ENCODE measurements around the gene CACNB4. TPM values are rescaled to one million over a fixed set of nuclear protein-coding genes. Genes with fewer than 3 reads are reported as not detected.
A peak's percentile ranks its signal among the peaks of the same experiment; 100 is the strongest.

CACNB4 gene
- 3.4 and 3.6 TPM in 2 replicates for total RNA-seq
- long read RNA-seq, partial matches to known transcripts, result 2 of 5 reads
- long read RNA-seq, other reads (novel, unspliced or antisense), result 3 of 5 reads

DNA sequence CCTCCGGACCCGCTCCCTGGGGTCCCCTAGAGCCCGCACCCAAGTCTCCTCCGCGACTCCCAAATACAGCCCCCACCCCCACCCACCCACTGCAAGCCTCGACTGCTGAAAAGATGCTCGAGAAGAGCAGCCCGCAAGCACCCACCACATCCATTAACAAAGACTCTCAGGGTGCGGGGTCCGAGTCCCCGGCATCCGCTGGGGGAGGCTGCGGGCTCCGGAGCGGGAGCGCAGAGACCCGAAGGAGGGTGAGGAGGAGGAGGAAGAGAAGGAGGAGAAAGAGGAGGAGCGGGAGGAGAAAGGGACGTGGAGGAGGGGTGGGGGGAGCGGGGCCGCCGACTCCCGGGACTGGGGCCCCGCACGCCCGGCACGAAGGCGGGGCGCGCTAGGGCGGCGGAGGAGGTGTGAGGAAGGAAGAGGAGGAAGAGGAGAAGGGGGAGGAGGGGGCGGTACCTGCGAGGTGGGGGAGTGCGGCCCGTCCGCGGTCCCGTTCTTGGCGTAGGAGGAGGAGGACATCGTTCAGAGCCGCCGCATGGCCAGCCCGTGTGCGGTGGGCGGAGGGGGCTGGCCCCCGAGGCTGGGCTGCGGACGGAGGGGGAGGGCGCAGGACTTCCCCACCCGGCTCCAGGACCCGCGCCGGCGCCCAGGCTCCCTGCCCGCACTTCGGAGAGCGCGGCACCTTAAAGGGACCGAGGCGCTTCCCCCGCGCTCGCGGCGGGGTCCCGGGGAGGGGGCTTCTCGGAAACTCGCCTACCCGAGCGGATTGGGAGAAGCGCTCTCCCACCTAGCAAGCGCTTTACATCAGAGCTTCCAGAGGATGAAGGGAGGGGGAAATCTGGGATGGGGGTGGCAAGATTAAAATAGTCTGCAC, at the start of gene CACNB4:
Gene CACNB4 (minus strand): TSS at position 549 of the 871 bp plus-strand sequence.
- H3K27me3 Mint-ChIP-seq (ENCODE audit: unreplicated experiment), result peaks cover 42% of the 10 kb centered on the region
- peak within 1 kb of the TSS; percentile 84 for H3K27ac Mint-ChIP-seq (ENCODE audit: unreplicated experiment)
- H3K4me1 Mint-ChIP-seq (ENCODE audit: unreplicated experiment), result peaks cover 17% of the 10 kb centered on the region
- H3K36me3 Mint-ChIP-seq (ENCODE audit: unreplicated experiment), result no peaks in the 10 kb centered on the region
- TF ChIP-seq, protein P1, sequence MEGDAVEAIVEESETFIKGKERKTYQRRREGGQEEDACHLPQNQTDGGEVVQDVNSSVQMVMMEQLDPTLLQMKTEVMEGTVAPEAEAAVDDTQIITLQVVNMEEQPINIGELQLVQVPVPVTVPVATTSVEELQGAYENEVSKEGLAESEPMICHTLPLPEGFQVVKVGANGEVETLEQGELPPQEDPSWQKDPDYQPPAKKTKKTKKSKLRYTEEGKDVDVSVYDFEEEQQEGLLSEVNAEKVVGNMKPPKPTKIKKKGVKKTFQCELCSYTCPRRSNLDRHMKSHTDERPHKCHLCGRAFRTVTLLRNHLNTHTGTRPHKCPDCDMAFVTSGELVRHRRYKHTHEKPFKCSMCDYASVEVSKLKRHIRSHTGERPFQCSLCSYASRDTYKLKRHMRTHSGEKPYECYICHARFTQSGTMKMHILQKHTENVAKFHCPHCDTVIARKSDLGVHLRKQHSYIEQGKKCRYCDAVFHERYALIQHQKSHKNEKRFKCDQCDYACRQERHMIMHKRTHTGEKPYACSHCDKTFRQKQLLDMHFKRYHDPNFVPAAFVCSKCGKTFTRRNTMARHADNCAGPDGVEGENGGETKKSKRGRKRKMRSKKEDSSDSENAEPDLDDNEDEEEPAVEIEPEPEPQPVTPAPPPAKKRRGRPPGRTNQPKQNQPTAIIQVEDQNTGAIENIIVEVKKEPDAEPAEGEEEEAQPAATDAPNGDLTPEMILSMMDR (IDR thresholded peaks at IDR 0.05), result no peak
- H3K4me3 Mint-ChIP-seq (ENCODE audit: unreplicated experiment), result peak within 1 kb of the TSS; percentile 87
- no peak for DNase-seq (ENCODE audit: extremely low spot score, unreplicated experiment)
- no peaks in the 10 kb centered on the region for H3K9me3 Mint-ChIP-seq (ENCODE audit: unreplicated experiment)

- no peaks in the 10 kb centered on the region for H3K27me3 Mint-ChIP-seq (ENCODE audit: unreplicated experiment)
- H3K4me1 Mint-ChIP-seq (ENCODE audit: unreplicated experiment), result peaks cover 14% of the 10 kb centered on the region
- no peak for DNase-seq (ENCODE audit: extremely low spot score, unreplicated experiment)
- H3K9me3 Mint-ChIP-seq (ENCODE audit: unreplicated experiment), result no peaks in the 10 kb centered on the region
- H3K4me3 Mint-ChIP-seq (ENCODE audit: unreplicated experiment), result no peak overlapping the region
- peak overlapping the region; percentile 39 for H3K27ac Mint-ChIP-seq (ENCODE audit: unreplicated experiment)
- H3K36me3 Mint-ChIP-seq (ENCODE audit: unreplicated experiment), result peaks cover 21% of the 10 kb centered on the region
- TF ChIP-seq, protein P1 (IDR thresholded peaks at IDR 0.05), result no peak
Measured at GRCh38 chr2:152134488-152135280, 35.8 kb upstream of the CACNB4 start.

DNA sequence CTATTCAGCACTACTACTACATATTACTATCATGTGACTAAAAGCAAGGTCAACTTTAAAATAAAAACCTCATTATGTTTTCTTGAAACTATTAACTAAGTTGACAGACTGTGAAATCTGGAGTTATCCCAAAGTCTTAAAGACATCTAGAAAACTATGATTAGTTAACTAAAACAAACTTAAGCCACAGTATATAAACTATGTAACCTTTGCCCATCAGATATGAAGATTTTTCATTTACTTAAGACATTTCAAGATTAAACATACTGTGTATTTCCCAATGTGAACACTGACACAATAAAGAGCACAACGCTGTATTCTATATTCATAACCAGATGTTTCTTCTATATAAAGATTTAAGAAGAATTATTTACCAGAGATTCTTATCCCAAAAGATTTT, 33.5 kb upstream of the CACNB4 start:
- Mint-ChIP-seq H3K27me3 (ENCODE audit: unreplicated experiment) (no peaks in the 10 kb centered on the region), H3K4me3 (ENCODE audit: unreplicated experiment) (no peak overlapping the region), H3K27ac (ENCODE audit: unreplicated experiment) (no peak overlapping the region), H3K36me3 (ENCODE audit: unreplicated experiment) (peaks cover 23% of the 10 kb centered on the region), H3K9me3 (ENCODE audit: unreplicated experiment) (no peaks in the 10 kb centered on the region), H3K4me1 (ENCODE audit: unreplicated experiment) (peaks cover 14% of the 10 kb centered on the region)
- DNase-seq (ENCODE audit: extremely low spot score, unreplicated experiment), result no peak
- TF ChIP-seq, protein P1 (IDR thresholded peaks at IDR 0.05), result no peak

DNA sequence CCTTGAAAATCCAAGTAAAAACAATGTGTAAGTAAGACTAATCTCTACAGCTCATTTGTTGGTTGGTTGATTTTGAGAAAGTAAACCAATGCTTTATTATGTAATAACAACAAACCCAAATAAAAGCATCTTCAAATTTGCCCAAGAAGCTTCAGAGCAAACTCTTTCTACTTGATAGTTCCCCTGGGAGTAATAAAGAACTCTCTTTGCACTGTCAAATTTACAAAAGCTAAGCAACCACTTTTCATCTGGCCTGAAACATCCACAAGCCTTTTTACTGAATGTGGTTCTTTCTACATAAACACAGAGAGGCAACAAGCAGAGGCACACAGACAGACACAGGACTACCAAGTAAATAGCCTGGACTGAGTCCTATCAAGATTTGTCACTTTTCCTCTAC, 28.8 kb upstream of the CACNB4 start:
- TF ChIP-seq, protein P1 (IDR thresholded peaks at IDR 0.05), result no peak
- H3K9me3 Mint-ChIP-seq (ENCODE audit: unreplicated experiment), result no peaks in the 10 kb centered on the region
- no peaks in the 10 kb centered on the region for H3K4me1 Mint-ChIP-seq (ENCODE audit: unreplicated experiment)
- peaks cover 33% of the 10 kb centered on the region for H3K36me3 Mint-ChIP-seq (ENCODE audit: unreplicated experiment)
- H3K27me3 Mint-ChIP-seq (ENCODE audit: unreplicated experiment), result no peaks in the 10 kb centered on the region
- H3K27ac Mint-ChIP-seq (ENCODE audit: unreplicated experiment), result no peak overlapping the region
- no peak for DNase-seq (ENCODE audit: extremely low spot score, unreplicated experiment)
- no peak overlapping the region for H3K4me3 Mint-ChIP-seq (ENCODE audit: unreplicated experiment)

DNA sequence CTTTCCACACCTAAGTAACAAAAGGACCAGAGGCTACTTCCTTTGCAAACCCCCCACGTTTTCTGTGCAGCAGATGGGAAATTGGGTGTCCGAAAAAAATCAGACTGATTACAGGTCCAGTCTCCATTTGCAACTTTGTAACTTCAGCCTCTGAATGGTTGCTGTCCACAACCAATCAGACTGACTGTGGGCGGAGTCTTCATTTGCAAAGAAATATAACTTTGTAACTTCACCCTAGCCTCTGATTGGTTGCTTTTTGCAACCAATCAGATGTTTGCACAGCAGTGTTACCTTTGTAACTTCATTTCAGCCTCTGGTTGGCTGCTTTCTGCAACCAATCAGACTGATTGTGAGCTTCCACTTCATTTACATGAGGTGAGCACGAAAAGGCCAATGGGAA, 27.8 kb upstream of the CACNB4 start:
- no peak overlapping the region for H3K27ac Mint-ChIP-seq (ENCODE audit: unreplicated experiment)
- no peaks in the 10 kb centered on the region for H3K9me3 Mint-ChIP-seq (ENCODE audit: unreplicated experiment)

More for the DNA sequence above, 27.8 kb upstream of the CACNB4 start:
- H3K4me1 Mint-ChIP-seq (ENCODE audit: unreplicated experiment), result no peaks in the 10 kb centered on the region
- TF ChIP-seq, protein P1 (IDR thresholded peaks at IDR 0.05), result no peak
- no peak overlapping the region for H3K4me3 Mint-ChIP-seq (ENCODE audit: unreplicated experiment)
- no peak for DNase-seq (ENCODE audit: extremely low spot score, unreplicated experiment)
- H3K27me3 Mint-ChIP-seq (ENCODE audit: unreplicated experiment), result no peaks in the 10 kb centered on the region
- H3K36me3 Mint-ChIP-seq (ENCODE audit: unreplicated experiment), result peaks cover 29% of the 10 kb centered on the region

All from osteocyte (in vitro differentiated cells).